Measurements from ENCODE around the gene MYO15A.

DNA sequence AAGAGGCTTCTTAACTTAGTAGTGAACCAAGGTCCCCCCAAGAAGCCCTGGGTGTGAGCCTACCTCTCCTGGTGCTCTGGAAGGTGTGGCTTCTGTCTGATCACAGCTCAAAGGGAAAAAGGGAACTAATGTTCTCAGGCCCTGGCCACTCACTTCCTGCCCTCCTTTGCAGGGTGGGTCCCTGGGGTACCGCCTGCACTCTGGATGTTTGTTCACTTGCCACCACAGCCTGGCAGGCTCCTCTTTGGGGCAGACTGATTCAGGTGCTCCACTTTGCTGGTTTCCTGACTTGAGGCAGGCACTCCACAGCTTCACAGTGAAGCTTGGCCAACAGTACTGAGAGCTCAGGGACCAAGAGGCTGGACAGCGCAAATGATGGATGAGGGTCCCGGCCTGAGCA is 5.9 kb upstream of the MYO15A start:
- TF ChIP-seq, protein P1, sequence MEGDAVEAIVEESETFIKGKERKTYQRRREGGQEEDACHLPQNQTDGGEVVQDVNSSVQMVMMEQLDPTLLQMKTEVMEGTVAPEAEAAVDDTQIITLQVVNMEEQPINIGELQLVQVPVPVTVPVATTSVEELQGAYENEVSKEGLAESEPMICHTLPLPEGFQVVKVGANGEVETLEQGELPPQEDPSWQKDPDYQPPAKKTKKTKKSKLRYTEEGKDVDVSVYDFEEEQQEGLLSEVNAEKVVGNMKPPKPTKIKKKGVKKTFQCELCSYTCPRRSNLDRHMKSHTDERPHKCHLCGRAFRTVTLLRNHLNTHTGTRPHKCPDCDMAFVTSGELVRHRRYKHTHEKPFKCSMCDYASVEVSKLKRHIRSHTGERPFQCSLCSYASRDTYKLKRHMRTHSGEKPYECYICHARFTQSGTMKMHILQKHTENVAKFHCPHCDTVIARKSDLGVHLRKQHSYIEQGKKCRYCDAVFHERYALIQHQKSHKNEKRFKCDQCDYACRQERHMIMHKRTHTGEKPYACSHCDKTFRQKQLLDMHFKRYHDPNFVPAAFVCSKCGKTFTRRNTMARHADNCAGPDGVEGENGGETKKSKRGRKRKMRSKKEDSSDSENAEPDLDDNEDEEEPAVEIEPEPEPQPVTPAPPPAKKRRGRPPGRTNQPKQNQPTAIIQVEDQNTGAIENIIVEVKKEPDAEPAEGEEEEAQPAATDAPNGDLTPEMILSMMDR (IDR thresholded peaks at IDR 0.05) = no peak
- no peak for TF ChIP-seq ZFX (IDR thresholded peaks at IDR 0.05; ENCODE audit: borderline replicate concordance)

Data from 22Rv1 (cell line).